ENCODE results near the gene ABHD18.

- no peak for TF ChIP-seq POLR2A (IDR thresholded peaks at IDR 0.05)
- TF ChIP-seq, protein P1, sequence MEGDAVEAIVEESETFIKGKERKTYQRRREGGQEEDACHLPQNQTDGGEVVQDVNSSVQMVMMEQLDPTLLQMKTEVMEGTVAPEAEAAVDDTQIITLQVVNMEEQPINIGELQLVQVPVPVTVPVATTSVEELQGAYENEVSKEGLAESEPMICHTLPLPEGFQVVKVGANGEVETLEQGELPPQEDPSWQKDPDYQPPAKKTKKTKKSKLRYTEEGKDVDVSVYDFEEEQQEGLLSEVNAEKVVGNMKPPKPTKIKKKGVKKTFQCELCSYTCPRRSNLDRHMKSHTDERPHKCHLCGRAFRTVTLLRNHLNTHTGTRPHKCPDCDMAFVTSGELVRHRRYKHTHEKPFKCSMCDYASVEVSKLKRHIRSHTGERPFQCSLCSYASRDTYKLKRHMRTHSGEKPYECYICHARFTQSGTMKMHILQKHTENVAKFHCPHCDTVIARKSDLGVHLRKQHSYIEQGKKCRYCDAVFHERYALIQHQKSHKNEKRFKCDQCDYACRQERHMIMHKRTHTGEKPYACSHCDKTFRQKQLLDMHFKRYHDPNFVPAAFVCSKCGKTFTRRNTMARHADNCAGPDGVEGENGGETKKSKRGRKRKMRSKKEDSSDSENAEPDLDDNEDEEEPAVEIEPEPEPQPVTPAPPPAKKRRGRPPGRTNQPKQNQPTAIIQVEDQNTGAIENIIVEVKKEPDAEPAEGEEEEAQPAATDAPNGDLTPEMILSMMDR (IDR thresholded peaks at IDR 0.05): no peak
Measured at GRCh38 chr4:127957105-127957504, 8.1 kb upstream of the ABHD18 start.
